Measurements from ENCODE around the gene CXCR3. TPM values are rescaled to one million over a fixed set of nuclear protein-coding genes. Genes with fewer than 3 reads are reported as not detected.

The CXCR3 gene
- total and polyA plus RNA-seq, 4 donors: not detected

DNA sequence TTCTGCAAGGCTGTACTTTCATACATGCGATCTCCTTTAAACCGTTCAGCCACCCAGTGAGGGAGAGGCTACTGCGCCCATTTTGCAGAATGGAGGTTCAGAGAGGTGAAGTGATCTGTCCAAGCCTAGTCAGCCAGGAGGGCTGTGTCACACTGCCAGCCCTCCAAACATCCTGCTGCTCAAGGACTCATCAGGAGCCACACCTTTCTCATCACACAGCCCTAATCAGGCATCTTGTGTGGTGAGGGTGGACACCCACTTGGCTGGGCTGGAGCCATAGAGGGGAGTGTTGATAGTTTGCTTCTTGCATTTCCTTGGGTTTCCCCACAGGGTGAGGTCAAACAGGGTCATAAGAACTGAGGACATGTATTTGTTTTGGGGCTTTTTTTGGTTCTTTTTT is 5.4 kb upstream of the CXCR3 start:
- no peaks in the 10 kb centered on the region for H3K9me3 ChIP-seq (ENCODE audit: control insufficient read depth, insufficient read depth, low read length)
- DNase-seq (ENCODE audit: low read depth in 4 of 6, low spot score in 6 of 6): no peak
- no peak overlapping the region for H3K27ac ChIP-seq (ENCODE audit: low read depth, low read length)
- H3K36me3 ChIP-seq (ENCODE audit: control insufficient read depth, insufficient read depth, low read length): no peaks in the 10 kb centered on the region
- no peak overlapping the region for H3K4me3 ChIP-seq (ENCODE audit: low read depth, low read length)
- H3K27me3 ChIP-seq (ENCODE audit: control insufficient read depth, insufficient read depth, low read length): no peaks in the 10 kb centered on the region
- peaks cover 17% of the 10 kb centered on the region for H3K4me1 ChIP-seq (ENCODE audit: control insufficient read depth, insufficient read depth, low read length)
- no CpG with 5 or more reads among the region's 3 CpGs for WGBS (ENCODE audit: insufficient coverage)

DNA sequence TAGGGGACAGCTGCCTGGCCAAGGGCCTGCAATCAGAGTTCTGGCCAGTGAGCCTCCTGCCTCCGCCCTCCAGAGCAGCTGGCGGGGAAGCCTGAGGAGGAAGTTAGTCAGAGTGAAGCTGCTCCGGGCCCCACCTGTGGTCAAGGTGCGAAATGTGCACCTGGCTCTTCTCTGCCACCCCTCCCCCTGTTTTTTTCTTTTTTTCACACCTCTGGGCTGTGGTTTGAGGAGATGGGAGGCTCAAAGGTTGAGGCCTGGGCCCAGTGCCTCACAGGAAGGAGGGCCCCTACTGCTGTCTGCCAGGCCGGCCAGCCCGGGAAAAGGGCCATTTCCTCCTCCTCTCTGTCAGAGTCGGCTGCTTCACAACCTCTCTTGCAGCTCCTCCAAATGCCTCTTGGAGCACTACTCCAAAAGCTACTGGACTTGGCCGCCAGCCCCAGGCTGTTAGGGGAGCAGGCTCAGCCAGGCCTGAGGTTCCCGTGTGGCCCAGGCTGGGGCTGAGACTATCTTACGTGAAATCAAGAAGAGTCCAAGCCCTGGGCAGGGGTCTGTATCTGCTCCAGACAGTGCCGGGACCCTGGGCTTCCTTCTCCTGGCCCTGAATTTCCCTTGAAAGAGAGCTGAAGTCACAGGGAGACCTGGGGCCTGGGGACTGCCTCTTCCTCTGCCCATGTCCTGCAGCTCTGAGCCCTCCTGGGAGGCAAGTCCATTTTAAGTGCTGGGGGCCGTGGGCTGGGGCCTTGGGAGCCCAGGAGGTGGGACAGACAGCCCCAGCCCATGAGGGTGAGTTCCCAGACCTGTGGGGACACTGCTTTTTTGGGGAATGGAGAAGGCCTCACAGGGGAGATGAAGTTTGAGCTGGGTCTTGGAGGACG is 4.5 kb upstream of the CXCR3 start:
- Histone ChIP-seq H3K4me3 (ENCODE audit: low read depth, low read length) (no peak overlapping the region), H3K27me3 (ENCODE audit: control insufficient read depth, insufficient read depth, low read length) (no peaks in the 10 kb centered on the region), H3K9me3 (ENCODE audit: control insufficient read depth, insufficient read depth, low read length) (no peaks in the 10 kb centered on the region), H3K4me1 (ENCODE audit: control insufficient read depth, insufficient read depth, low read length) (peaks cover 17% of the 10 kb centered on the region), H3K36me3 (ENCODE audit: control insufficient read depth, insufficient read depth, low read length) (no peaks in the 10 kb centered on the region), H3K27ac (ENCODE audit: low read depth, low read length) (peak overlapping the region; percentile 19)
- 36% methylated on average over 8 of the region's 13 CpGs for WGBS (ENCODE audit: insufficient coverage)
- DNase-seq (ENCODE audit: low read depth in 4 of 6, low spot score in 6 of 6): peak in 5 of 6 donors; percentile 19 to 84 (median 33)

DNA sequence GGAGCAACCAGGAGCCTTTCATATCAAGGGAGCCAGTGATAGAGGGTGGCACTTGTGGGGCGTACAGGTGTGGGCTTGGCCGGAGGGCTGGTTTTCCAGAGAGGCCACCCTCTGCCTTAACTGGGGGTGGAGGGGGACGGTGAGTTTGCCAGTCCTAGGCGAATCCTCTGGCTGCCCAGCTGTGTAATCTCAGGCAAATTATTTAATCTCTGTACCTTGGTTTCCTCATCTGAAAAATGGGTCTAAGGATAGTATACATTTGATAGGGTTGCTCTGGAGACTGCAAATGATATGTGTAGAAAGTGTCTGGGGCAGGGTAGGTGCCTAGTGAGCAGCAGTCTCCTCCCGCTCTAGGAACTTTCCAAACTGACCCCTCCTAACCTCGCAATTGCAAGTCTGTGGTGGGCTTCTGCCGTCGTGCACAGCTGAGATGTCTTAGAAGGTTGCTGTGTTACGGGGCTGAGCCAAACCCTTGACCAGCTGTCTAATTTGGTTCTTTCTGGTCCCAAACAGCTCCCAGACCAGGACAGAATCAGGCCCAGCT is 3.8 kb upstream of the CXCR3 start:
- Histone ChIP-seq H3K27ac (ENCODE audit: low read depth, low read length) (peak overlapping the region; percentile 19), H3K36me3 (ENCODE audit: control insufficient read depth, insufficient read depth, low read length) (peaks cover 3% of the 10 kb centered on the region), H3K4me3 (ENCODE audit: low read depth, low read length) (no peak overlapping the region), H3K4me1 (ENCODE audit: control insufficient read depth, insufficient read depth, low read length) (peaks cover 17% of the 10 kb centered on the region), H3K9me3 (ENCODE audit: control insufficient read depth, insufficient read depth, low read length) (no peaks in the 10 kb centered on the region), H3K27me3 (ENCODE audit: control insufficient read depth, insufficient read depth, low read length) (no peaks in the 10 kb centered on the region)
- no peak for DNase-seq (ENCODE audit: low read depth in 4 of 6, low spot score in 6 of 6)
- 71% methylated on average over 9 of the region's 9 CpGs for WGBS (ENCODE audit: insufficient coverage)

DNA sequence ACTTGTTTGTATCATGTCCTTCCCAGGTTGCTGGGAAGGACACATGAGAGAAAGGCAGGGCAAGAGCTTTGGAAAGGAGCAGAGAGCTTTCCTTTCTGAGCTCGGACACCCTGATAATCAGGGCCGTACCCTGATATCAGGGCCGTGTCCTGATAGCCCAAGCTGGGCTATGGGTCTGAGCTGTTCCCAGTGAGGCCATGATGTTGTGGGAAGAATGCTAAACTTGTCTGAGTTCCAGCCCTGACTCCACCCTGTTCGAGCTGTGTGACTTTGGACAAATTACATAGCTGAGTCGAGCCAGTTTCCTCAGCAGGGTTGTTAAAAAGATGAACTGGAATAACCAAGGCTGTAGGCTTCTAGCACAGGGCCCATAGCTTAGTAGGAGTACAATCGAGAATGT is 3.3 kb upstream of the CXCR3 start:
- Histone ChIP-seq H3K4me3 (ENCODE audit: low read depth, low read length) (no peak overlapping the region), H3K27me3 (ENCODE audit: control insufficient read depth, insufficient read depth, low read length) (no peaks in the 10 kb centered on the region), H3K9me3 (ENCODE audit: control insufficient read depth, insufficient read depth, low read length) (no peaks in the 10 kb centered on the region), H3K4me1 (ENCODE audit: control insufficient read depth, insufficient read depth, low read length) (peaks cover 17% of the 10 kb centered on the region), H3K27ac (ENCODE audit: low read depth, low read length) (no peak overlapping the region), H3K36me3 (ENCODE audit: control insufficient read depth, insufficient read depth, low read length) (peaks cover 8% of the 10 kb centered on the region)
- 72% methylated on average over 6 of the region's 6 CpGs for WGBS (ENCODE audit: insufficient coverage)
- no peak for DNase-seq (ENCODE audit: low read depth in 4 of 6, low spot score in 6 of 6)

DNA sequence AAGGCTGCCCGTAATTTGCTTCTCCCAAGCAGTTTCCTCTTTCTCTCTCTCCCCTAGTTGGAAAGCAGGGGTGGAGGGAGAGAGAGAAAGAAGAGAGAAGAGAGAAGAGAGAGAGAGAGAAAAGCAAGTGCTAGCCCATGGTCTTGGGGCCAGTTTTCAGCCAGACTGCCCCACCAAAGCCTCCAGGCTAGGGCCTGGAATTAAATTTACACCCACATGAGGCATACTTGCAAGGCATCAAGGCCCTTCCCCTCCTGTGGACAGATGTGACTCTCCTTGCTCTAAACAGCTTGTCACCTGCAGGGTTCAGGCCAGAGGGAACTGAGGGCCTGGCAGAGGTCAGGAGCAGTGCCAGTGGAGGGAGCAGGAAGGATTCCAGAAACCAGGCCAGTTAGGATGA is 1.7 kb upstream of the CXCR3 start:
- WGBS (ENCODE audit: insufficient coverage): no CpG with 5 or more reads among the region's 1 CpG
- no peak for DNase-seq (ENCODE audit: low read depth in 4 of 6, low spot score in 6 of 6)
- H3K4me3 ChIP-seq (ENCODE audit: low read depth, low read length): no peak overlapping the region
- no peaks in the 10 kb centered on the region for H3K27me3 ChIP-seq (ENCODE audit: control insufficient read depth, insufficient read depth, low read length)
- H3K36me3 ChIP-seq (ENCODE audit: control insufficient read depth, insufficient read depth, low read length): peaks cover 20% of the 10 kb centered on the region
- H3K4me1 ChIP-seq (ENCODE audit: control insufficient read depth, insufficient read depth, low read length): peaks cover 17% of the 10 kb centered on the region
- H3K27ac ChIP-seq (ENCODE audit: low read depth, low read length): no peak overlapping the region
- H3K9me3 ChIP-seq (ENCODE audit: control insufficient read depth, insufficient read depth, low read length): no peaks in the 10 kb centered on the region

DNA sequence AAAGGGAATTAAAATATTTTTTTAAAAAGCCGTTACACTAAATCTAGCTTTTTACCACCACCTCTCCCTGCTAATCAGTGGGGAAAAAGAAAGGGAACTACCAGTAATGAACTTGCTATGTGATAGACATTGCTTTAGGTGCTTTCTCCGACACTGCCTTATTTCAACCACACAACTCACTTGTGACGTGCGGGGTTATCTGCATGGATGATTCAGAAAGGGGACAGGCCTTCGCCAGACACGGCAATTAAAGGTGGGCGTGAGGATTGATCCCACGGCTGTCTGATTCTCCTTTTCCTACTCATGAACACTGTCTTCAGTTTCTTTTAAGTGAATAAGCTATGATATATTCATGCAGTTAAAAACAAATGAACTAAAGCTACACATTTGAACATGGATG is 882 bp upstream of the CXCR3 start:
- no peaks in the 10 kb centered on the region for H3K9me3 ChIP-seq (ENCODE audit: control insufficient read depth, insufficient read depth, low read length)
- no peaks in the 10 kb centered on the region for H3K27me3 ChIP-seq (ENCODE audit: control insufficient read depth, insufficient read depth, low read length)
- H3K4me1 ChIP-seq (ENCODE audit: control insufficient read depth, insufficient read depth, low read length): peaks cover 17% of the 10 kb centered on the region
- no peak overlapping the region for H3K4me3 ChIP-seq (ENCODE audit: low read depth, low read length)
- no peak overlapping the region for H3K27ac ChIP-seq (ENCODE audit: low read depth, low read length)
- WGBS (ENCODE audit: insufficient coverage): no CpG with 5 or more reads among the region's 8 CpGs
- peaks cover 22% of the 10 kb centered on the region for H3K36me3 ChIP-seq (ENCODE audit: control insufficient read depth, insufficient read depth, low read length)
- no peak for DNase-seq (ENCODE audit: low read depth in 4 of 6, low spot score in 6 of 6)

DNA sequence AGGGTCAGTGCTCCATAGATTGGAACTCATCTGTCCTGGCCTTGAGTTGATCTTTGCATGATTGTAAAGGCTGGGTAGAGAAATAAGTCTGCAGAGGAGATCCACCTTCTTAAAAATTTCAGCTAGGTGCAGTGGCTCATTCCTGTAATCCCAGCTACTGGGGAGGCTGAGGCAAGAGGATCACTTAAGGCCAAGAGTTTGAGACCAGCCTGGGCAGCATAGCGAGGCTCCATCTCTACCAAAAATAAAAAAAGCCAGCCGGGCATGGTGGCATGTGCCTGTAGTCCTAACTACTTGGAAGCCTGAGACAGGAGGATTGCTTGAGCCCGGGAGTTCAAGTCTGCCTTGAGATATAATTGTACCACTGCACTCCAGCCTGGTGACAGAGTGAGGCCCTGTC is 476 bp upstream of the CXCR3 start:
- H3K27ac ChIP-seq (ENCODE audit: low read depth, low read length): no peak overlapping the region
- WGBS (ENCODE audit: insufficient coverage): 60% methylated on average over 1 of the region's 3 CpGs

DNA sequence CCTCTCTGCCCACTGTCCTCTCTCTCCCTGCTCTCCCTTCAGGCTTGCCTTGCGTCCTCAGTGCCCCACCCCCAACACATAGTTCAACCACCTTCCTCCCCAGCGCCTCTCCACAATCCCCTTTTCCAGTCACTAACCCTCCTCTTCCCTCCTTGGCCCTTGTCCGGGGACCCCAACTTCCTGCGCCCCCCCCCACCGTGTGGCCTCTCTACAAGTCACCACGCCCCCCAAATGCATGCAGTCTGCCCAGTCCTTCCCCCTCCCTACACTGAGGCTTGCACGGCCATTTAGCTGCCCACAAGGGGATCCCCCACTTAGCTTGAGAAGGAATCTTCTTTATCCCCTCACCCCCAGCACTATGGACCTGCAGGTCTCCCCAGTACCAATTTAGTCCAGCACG is 569 bp downstream of the CXCR3 start:
- no peaks in the 10 kb centered on the region for H3K9me3 ChIP-seq (ENCODE audit: control insufficient read depth, insufficient read depth, low read length)
- WGBS (ENCODE audit: insufficient coverage): 79% methylated on average over 6 of the region's 8 CpGs
- H3K27ac ChIP-seq (ENCODE audit: low read depth, low read length): no peak overlapping the region
- H3K4me1 ChIP-seq (ENCODE audit: control insufficient read depth, insufficient read depth, low read length): peaks cover 9% of the 10 kb centered on the region
- H3K36me3 ChIP-seq (ENCODE audit: control insufficient read depth, insufficient read depth, low read length): peaks cover 25% of the 10 kb centered on the region
- no peaks in the 10 kb centered on the region for H3K27me3 ChIP-seq (ENCODE audit: control insufficient read depth, insufficient read depth, low read length)
- H3K4me3 ChIP-seq (ENCODE audit: low read depth, low read length): no peak overlapping the region
- DNase-seq (ENCODE audit: low read depth in 4 of 6, low spot score in 6 of 6): no peak

More for the DNA sequence above, 476 bp upstream of the CXCR3 start:
- no peak for DNase-seq (ENCODE audit: low read depth in 4 of 6, low spot score in 6 of 6)
- Histone ChIP-seq H3K9me3 (ENCODE audit: control insufficient read depth, insufficient read depth, low read length) (no peaks in the 10 kb centered on the region), H3K4me1 (ENCODE audit: control insufficient read depth, insufficient read depth, low read length) (peaks cover 17% of the 10 kb centered on the region), H3K4me3 (ENCODE audit: low read depth, low read length) (no peak overlapping the region), H3K36me3 (ENCODE audit: control insufficient read depth, insufficient read depth, low read length) (peaks cover 25% of the 10 kb centered on the region), H3K27me3 (ENCODE audit: control insufficient read depth, insufficient read depth, low read length) (no peaks in the 10 kb centered on the region)

DNA sequence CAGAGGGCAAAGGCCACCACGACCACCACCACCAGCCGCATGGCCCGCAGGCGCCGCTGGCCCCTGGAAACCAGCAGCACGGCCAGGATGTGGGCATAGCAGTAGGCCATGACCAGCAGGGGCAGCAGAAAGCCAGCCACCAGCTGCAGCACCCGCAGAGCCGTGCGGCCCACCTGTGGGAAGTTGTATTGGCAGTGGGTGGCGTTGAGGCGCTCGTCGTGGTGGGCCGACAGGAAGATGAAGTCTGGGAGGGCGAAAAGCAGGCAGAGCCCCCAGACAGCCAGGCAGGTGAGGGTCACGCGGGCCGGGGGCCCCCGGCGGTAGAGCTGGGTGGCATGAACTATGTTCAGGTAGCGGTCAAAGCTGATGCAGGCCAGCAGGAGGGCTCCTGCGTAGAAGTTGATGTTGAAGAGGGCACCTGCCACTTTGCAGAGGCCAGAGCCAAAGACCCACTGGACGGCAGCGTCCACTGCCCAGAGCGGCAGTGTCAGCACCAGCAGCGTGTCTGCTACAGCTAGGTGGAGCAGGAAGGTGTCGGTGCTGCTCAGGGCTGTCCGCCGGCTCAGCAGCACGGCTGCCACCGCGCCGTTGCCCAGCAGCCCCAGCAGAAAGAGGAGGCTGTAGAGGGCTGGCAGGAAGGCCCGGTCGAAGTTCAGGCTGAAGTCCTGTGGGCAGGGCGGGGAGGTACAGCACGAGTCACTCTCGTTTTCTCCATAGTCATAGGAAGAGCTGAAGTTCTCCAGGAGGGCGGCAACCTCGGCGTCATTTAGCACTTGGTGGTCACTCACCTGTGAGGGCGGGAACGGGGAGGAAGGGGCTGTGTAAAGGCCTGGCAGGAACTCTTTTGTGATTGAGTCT is 1.4 kb downstream of the CXCR3 start:
- WGBS (ENCODE audit: insufficient coverage): 86% methylated on average over 43 of the region's 43 CpGs
- no peak for DNase-seq (ENCODE audit: low read depth in 4 of 6, low spot score in 6 of 6)
- H3K27ac ChIP-seq (ENCODE audit: low read depth, low read length): no peak overlapping the region
- peaks cover 27% of the 10 kb centered on the region for H3K36me3 ChIP-seq (ENCODE audit: control insufficient read depth, insufficient read depth, low read length)
- peaks cover under 1% of the 10 kb centered on the region for H3K4me1 ChIP-seq (ENCODE audit: control insufficient read depth, insufficient read depth, low read length)
- H3K9me3 ChIP-seq (ENCODE audit: control insufficient read depth, insufficient read depth, low read length): no peaks in the 10 kb centered on the region
- H3K27me3 ChIP-seq (ENCODE audit: control insufficient read depth, insufficient read depth, low read length): no peaks in the 10 kb centered on the region
- no peak overlapping the region for H3K4me3 ChIP-seq (ENCODE audit: low read depth, low read length)
